NCI-H524 treated with DMSO at 0.1 percent for 48 hours (cell line): ENCODE data around the gene IRF7.

Experiments used
- DNase-seq: peaks from one replicate; lab custom pipeline; 2025; lab: John Stamatoyannopoulos, UW

IRF7 gene

GRCh38 chr11:607971-608659, 7.6 kb downstream of the IRF7 start:
- DNase-seq: no peak

- no peak for DNase-seq
Observed at GRCh38 chr11:607020-607780, 8.6 kb downstream of the IRF7 start.

GRCh38 chr11:606245-606644, 9.5 kb downstream of the IRF7 start:
- no peak for DNase-seq

GRCh38 chr11:605286-606129, 10.2 kb downstream of the IRF7 start:
- DNase-seq: no peak

GRCh38 chr11:603154-603553, 12.6 kb downstream of the IRF7 start:
- no peak for DNase-seq

- no peak for DNase-seq
Observed at GRCh38 chr11:601573-602245, 14.0 kb downstream of the IRF7 start.

GRCh38 chr11:598005-598680, 17.6 kb downstream of the IRF7 start:
- DNase-seq: no peak

- DNase-seq: no peak
Observed at GRCh38 chr11:597166-597725, 18.5 kb downstream of the IRF7 start.

GRCh38 chr11:596374-596773, 19.4 kb downstream of the IRF7 start:
- DNase-seq: no peak

GRCh38 chr11:595400-595799, 20.4 kb downstream of the IRF7 start:
- no peak for DNase-seq

- DNase-seq: no peak
Observed at GRCh38 chr11:593347-593746, 22.4 kb downstream of the IRF7 start.

GRCh38 chr11:592918-593317, 22.8 kb downstream of the IRF7 start:
- DNase-seq: no peak

GRCh38 chr11:592501-592900, 23.2 kb downstream of the IRF7 start:
- no peak for DNase-seq

- no peak for DNase-seq
Observed at GRCh38 chr11:590997-591396, 24.8 kb downstream of the IRF7 start.

GRCh38 chr11:589798-590197, 26.0 kb downstream of the IRF7 start:
- DNase-seq: no peak

GRCh38 chr11:587978-588380, 27.8 kb downstream of the IRF7 start:
- no peak for DNase-seq

- DNase-seq: no peak
Observed at GRCh38 chr11:587546-587945, 28.2 kb downstream of the IRF7 start.

GRCh38 chr11:586376-587316, 29.1 kb downstream of the IRF7 start:
- no peak for DNase-seq

- DNase-seq: no peak
Observed at GRCh38 chr11:584287-584686, 31.5 kb downstream of the IRF7 start.

- DNase-seq: no peak
Observed at GRCh38 chr11:581752-582151, 34.0 kb downstream of the IRF7 start.
